ENCODE data around the gene TKT.
"Not testable (repeated sequence)": the region's sequence is repeated elsewhere in the genome, so short reads cannot be mapped to it uniquely, and the experiment has no call there.

Gene TKT

GRCh38 chr3:53255775-53256703 is at the start of gene TKT:
Gene TKT, minus strand, starts transcription at chr3:53256022. Its CDS starts 80 bp downstream, at chr3:53255942.
- H3K9me3 Mint-ChIP-seq = no peaks in the 10 kb centered on the region
- peak within 1 kb of the TSS; percentile 93 for H3K4me3 Mint-ChIP-seq
- peaks cover 4% of the 10 kb centered on the region for H3K27me3 Mint-ChIP-seq (ENCODE audit: low read depth)
- H3K4me1 Mint-ChIP-seq (ENCODE audit: low read depth) = peaks cover 26% of the 10 kb centered on the region
- H3K27ac Mint-ChIP-seq = peak within 1 kb of the TSS; percentile 86
- H3K36me3 Mint-ChIP-seq (ENCODE audit: low read depth) = peaks cover 4% of the 10 kb centered on the region

DNA sequence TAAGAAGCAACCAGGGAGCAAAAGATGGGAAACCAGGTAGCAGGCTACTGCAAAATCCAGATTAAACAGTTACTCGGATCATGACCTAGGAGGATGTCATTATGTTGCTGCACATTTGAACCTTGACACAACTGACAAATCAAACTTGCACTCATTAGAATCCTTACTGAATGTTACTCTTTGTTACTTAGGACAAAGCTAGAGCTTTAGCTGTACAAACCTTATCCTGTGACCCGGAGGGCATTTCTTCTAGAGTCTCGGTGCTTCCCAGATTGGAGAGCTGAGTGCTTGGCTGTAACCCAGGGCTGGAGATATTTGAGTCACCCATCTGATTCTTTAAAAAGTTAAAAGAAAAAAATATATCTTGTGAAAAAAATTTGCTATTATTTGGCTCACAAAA is 48.1 kb upstream of the TKT start:
- peaks cover 4% of the 10 kb centered on the region for H3K4me1 Mint-ChIP-seq (ENCODE audit: low read depth)

DNA sequence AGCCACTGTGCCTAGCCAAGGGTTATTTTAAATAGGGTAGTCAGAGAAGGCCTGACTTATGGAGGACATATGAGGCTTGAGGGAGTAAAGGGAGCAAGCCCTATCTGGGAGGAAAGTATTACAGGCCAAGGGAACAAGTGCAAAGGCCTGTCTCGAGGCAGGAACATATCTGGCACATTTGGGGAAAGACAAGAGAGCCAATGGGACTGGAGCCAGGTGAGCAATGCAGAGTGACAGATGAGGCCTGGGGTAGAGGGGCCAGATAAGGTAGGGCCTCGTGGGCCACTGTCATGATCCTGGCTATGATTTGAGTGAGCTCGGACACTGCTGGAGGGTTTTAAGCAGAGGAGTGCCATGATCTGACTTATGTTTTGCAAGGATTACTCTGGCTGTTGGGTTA is 47.7 kb upstream of the TKT start:
- Mint-ChIP-seq H3K36me3 (ENCODE audit: low read depth) (peaks cover 19% of the 10 kb centered on the region), H3K27ac (no peak overlapping the region)

More for the DNA sequence above, 48.1 kb upstream of the TKT start:
- no peak overlapping the region for H3K4me3 Mint-ChIP-seq
- peaks cover 20% of the 10 kb centered on the region for H3K36me3 Mint-ChIP-seq (ENCODE audit: low read depth)
- no peaks in the 10 kb centered on the region for H3K27me3 Mint-ChIP-seq (ENCODE audit: low read depth)
- H3K9me3 Mint-ChIP-seq = no peaks in the 10 kb centered on the region
- H3K27ac Mint-ChIP-seq = no peak overlapping the region

DNA sequence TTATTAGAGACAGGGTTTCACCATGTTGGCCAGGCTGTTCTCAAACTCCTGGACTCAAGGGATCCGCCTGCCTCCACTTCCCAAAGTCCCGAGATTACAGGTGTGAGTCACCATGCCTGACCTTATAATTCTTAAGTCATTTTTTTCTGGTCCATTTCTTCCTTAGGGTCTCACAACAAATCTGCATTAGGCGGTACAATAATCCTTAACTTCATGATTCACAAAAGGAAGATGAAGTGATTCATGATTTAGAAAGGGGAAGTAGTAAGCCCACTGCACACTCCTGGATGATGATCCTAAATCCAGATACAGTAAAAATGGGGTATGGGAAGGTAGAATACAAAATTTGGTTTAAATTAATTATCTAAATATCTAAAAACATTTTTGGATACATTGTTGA is 45.0 kb upstream of the TKT start:
- H3K27ac Mint-ChIP-seq = no peak overlapping the region
- peaks cover 18% of the 10 kb centered on the region for H3K36me3 Mint-ChIP-seq (ENCODE audit: low read depth)
- H3K9me3 Mint-ChIP-seq = no peaks in the 10 kb centered on the region
- H3K4me3 Mint-ChIP-seq = no peak overlapping the region
- H3K4me1 Mint-ChIP-seq (ENCODE audit: low read depth) = peaks cover 4% of the 10 kb centered on the region
- H3K27me3 Mint-ChIP-seq (ENCODE audit: low read depth) = no peaks in the 10 kb centered on the region

More for the DNA sequence above, 47.7 kb upstream of the TKT start:
- Mint-ChIP-seq H3K27me3 (ENCODE audit: low read depth) (no peaks in the 10 kb centered on the region), H3K9me3 (no peaks in the 10 kb centered on the region), H3K4me3 (no peak overlapping the region), H3K4me1 (ENCODE audit: low read depth) (peaks cover 4% of the 10 kb centered on the region)

GRCh38 chr3:53299611-53300023 is 43.8 kb upstream of the TKT start:
- H3K4me3 Mint-ChIP-seq; H3K4me1 Mint-ChIP-seq (ENCODE audit: low read depth); H3K27ac Mint-ChIP-seq; H3K27me3 Mint-ChIP-seq (ENCODE audit: low read depth); H3K9me3 Mint-ChIP-seq: not testable (repeated sequence)
- H3K36me3 Mint-ChIP-seq (ENCODE audit: low read depth) = peaks cover 17% of the 10 kb centered on the region

GRCh38 chr3:53295410-53295809 is 39.6 kb upstream of the TKT start:
- peaks cover 4% of the 10 kb centered on the region for H3K4me1 Mint-ChIP-seq (ENCODE audit: low read depth)

DNA sequence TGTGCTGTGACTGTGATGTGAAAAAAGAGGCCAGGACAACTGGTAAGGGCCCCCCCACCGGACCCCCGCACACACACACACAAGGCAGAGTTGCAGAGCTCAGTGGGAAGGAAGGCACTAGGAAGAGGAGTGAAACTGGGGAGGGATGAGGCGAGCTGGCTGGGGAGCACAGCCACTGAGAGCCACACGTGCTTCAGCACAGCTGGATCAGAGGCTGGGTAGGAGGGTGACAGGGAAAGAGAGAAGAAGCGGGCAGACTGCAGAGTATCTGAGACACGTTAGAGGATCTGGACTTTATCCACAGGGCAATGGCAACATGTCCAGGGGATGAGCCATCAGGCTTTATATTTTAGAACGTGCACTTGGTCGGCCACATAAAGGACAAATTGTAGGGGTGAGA is 38.0 kb upstream of the TKT start:
- Mint-ChIP-seq H3K4me3 (no peak overlapping the region), H3K4me1 (ENCODE audit: low read depth) (no peaks in the 10 kb centered on the region), H3K36me3 (ENCODE audit: low read depth) (peaks cover 10% of the 10 kb centered on the region), H3K27me3 (ENCODE audit: low read depth) (no peaks in the 10 kb centered on the region), H3K9me3 (no peaks in the 10 kb centered on the region), H3K27ac (no peak overlapping the region)

More at GRCh38 chr3:53295410-53295809, 39.6 kb upstream of the TKT start:
- Mint-ChIP-seq H3K27ac (no peak overlapping the region), H3K4me3 (no peak overlapping the region), H3K9me3 (no peaks in the 10 kb centered on the region), H3K27me3 (ENCODE audit: low read depth) (no peaks in the 10 kb centered on the region), H3K36me3 (ENCODE audit: low read depth) (peaks cover 12% of the 10 kb centered on the region)

DNA sequence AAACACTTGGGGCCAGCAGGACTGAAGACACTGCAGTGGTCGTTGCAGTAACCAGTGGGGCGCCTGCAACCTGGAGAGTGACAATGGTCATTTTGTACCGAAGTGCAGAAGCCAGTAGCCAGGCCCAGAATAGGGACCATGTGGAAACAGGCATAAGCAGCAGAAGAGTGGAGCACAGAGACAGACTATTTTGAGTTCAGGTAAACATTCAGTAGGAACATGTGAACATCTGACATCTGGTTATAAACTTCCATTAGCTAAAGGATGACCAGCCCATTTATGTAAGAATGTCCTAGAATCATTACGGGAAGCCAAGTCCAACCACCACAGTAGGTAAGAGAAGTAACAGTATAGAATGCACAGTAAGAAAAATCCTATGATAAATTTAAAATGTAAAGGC is 32.4 kb upstream of the TKT start:
- no peaks in the 10 kb centered on the region for H3K9me3 Mint-ChIP-seq
- no peaks in the 10 kb centered on the region for H3K27me3 Mint-ChIP-seq (ENCODE audit: low read depth)
- H3K4me1 Mint-ChIP-seq (ENCODE audit: low read depth) = no peaks in the 10 kb centered on the region
- peaks cover 32% of the 10 kb centered on the region for H3K36me3 Mint-ChIP-seq (ENCODE audit: low read depth)
- no peak overlapping the region for H3K27ac Mint-ChIP-seq
- no peak overlapping the region for H3K4me3 Mint-ChIP-seq

GRCh38 chr3:53287131-53287629 is 31.4 kb upstream of the TKT start:
- Mint-ChIP-seq H3K4me3 (no peak overlapping the region), H3K4me1 (ENCODE audit: low read depth) (no peaks in the 10 kb centered on the region), H3K27me3 (ENCODE audit: low read depth) (no peaks in the 10 kb centered on the region), H3K27ac (peak overlapping the region; percentile 18), H3K36me3 (ENCODE audit: low read depth) (peaks cover 31% of the 10 kb centered on the region), H3K9me3 (no peaks in the 10 kb centered on the region)

DNA sequence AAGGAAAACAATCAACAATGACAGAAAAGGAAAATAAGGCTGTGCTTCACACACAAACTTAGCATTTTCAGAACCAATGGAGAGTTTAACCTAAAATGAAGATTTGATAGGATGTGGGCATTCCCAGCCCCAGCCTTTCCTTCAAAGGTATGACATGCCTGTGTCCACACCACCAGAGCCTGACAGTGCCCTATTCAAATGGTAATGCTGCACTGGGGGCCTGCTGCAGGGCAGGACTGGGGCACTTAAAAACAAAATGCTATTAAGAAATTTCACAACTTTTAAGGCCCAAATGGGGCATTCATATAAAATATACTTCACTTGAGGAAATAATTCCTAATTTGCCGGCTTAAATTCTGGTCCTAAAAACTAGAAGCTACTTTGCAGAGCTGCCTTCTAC is 30.9 kb upstream of the TKT start:
- Mint-ChIP-seq H3K27me3 (ENCODE audit: low read depth) (no peaks in the 10 kb centered on the region), H3K36me3 (ENCODE audit: low read depth) (peaks cover 29% of the 10 kb centered on the region), H3K27ac (no peak overlapping the region), H3K9me3 (no peaks in the 10 kb centered on the region), H3K4me3 (no peak overlapping the region), H3K4me1 (ENCODE audit: low read depth) (no peaks in the 10 kb centered on the region)

DNA sequence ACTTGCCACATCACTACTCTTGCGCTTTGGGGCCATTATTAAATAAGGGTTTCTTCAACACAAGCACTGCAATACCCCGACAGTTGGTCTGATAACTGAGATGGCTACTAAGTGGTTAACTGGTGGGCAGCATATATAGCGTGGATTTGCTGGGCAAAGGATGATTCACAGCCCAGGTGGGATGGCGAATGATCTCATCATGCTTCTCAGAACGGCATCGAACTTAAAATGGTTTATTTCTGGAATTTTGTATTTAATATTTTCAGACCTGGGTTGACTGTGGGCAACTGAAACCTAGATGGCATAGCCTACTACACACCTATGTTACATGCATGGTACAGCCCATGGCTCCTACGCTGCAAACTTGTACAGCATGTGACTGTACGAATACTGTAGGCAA is 26.8 kb upstream of the TKT start:
- Mint-ChIP-seq H3K4me3 (no peak overlapping the region), H3K36me3 (ENCODE audit: low read depth) (peaks cover 21% of the 10 kb centered on the region), H3K9me3 (no peaks in the 10 kb centered on the region), H3K4me1 (ENCODE audit: low read depth) (no peaks in the 10 kb centered on the region), H3K27ac (no peak overlapping the region), H3K27me3 (ENCODE audit: low read depth) (no peaks in the 10 kb centered on the region)

DNA sequence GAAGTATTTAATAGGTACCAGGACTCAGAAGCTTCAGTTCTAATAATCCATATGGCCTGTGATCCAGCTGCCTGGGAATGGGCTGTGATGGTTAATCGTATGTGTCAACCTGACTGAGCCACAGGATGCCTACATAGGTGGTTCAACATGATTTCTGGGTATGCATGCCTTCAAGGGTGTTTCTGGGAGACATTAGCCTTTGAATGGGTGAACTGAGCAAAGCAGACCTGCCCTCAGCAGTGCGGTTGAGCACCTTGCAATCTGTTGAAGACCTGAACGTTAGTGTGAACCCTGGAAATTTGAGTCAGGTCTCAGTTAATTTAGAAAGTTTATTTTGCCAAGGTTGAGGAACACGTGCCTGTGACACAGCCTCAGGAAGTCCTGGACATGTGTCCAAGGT is 22.8 kb upstream of the TKT start:
- Mint-ChIP-seq H3K9me3 (no peaks in the 10 kb centered on the region), H3K27ac (no peak overlapping the region), H3K4me3 (no peak overlapping the region), H3K36me3 (ENCODE audit: low read depth) (peaks cover 4% of the 10 kb centered on the region), H3K27me3 (ENCODE audit: low read depth) (no peaks in the 10 kb centered on the region), H3K4me1 (ENCODE audit: low read depth) (peaks cover 4% of the 10 kb centered on the region)

DNA sequence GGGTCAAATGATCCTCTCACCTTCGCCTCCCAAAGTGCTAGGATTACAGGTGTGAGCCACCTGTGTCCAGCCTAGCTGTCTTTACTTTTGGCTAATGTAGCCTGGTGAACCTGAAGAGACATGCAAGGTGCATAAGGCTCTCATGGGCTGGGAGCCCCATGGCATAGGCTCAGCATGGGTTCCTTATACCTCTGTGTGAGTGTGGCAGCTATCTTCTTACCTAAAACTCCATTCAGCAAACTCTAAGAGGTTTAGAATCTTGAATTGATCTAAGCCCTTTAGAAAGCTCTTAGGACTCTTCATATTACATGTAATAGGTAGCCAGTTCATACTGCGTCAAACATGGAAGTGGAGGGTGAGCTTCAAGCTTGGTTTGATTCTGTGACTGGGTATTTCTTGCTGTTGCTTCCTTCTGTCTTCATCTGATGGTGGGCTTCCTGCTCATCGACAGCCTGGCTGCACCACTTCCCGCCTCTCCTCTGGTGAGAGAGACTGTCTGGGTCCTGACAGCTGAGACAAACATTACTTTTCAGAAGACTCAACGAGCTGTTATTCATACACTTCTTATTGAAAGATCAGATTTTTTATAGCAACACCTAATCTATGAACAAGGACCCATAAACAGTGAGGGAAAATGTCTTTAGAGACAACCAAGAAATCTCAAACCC is 19.2 kb upstream of the TKT start:
- H3K4me1 Mint-ChIP-seq (ENCODE audit: low read depth) = peaks cover 12% of the 10 kb centered on the region
- H3K27ac Mint-ChIP-seq = peak overlapping the region; percentile 71
- no peak overlapping the region for H3K4me3 Mint-ChIP-seq
- H3K36me3 Mint-ChIP-seq (ENCODE audit: low read depth) = peaks cover 2% of the 10 kb centered on the region
- no peaks in the 10 kb centered on the region for H3K27me3 Mint-ChIP-seq (ENCODE audit: low read depth)
- no peaks in the 10 kb centered on the region for H3K9me3 Mint-ChIP-seq

DNA sequence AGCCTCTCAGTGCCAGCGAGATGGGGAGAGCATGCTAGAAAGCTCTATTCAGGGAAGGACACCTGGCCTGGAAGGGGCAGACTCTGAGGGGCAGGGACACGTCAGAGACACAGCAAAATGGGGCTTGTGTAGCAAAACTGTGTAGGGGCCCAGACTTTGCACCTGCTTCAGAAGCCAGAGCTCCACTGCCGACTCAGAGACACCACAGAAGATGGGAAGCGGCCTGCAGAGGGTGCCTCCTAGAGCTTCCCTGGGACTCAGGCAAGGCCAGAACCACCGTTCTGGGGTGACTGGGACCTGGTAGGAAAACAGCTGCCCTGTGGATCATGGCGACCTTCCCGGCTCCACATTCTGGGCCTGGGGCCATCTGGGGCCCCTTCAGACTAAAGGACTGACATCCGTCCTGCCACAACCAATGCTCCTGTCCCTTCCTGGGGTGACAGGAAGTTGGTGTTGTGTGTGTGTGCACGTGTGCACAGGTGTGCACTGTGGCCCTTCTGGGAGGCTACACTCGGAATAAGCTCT is 17.4 kb upstream of the TKT start:
- Mint-ChIP-seq H3K27ac (no peak overlapping the region), H3K36me3 (ENCODE audit: low read depth) (peaks cover 6% of the 10 kb centered on the region), H3K4me3 (no peak overlapping the region), H3K4me1 (ENCODE audit: low read depth) (peaks cover 16% of the 10 kb centered on the region), H3K27me3 (ENCODE audit: low read depth) (no peaks in the 10 kb centered on the region), H3K9me3 (no peaks in the 10 kb centered on the region)

Measured in T-helper 1 cell treated with Interleukin-12 subunit alpha and Interleukin-12 subunit beta and Interleukin-4 antibody, amounts not matched to agents 30 μg/mL and 1 μg/mL, for 36 hours (primary cell).